CD4-positive, alpha-beta T cell treated with Interleukin-4 for 1 hour (primary cell): ENCODE results near the gene MRPL36.
"Not testable (repeated sequence)": the region's sequence is repeated elsewhere in the genome, so short reads cannot be mapped to it uniquely, and the experiment has no call there.

Experiments used
- DNase-seq, 2 donors: peaks; one replicate each; pipeline ENCODE4 v3.0.0-alpha.2; 2020 to 2022

Gene MRPL36

GRCh38 chr5:1831677-1832313 lies 32.2 kb upstream of the MRPL36 start:
- no peak for DNase-seq

GRCh38 chr5:1831257-1831656 lies 31.6 kb upstream of the MRPL36 start:
- DNase-seq, result no peak

- no peak for DNase-seq
Measured at GRCh38 chr5:1830571-1831228, 31.1 kb upstream of the MRPL36 start.

GRCh38 chr5:1827886-1828397 lies 28.3 kb upstream of the MRPL36 start:
- peak in 1 of 2 donors; percentile 16 for DNase-seq

- DNase-seq, result no peak
Measured at GRCh38 chr5:1827025-1827885, 27.6 kb upstream of the MRPL36 start.

- DNase-seq, result no peak
Measured at GRCh38 chr5:1826235-1826980, 26.8 kb upstream of the MRPL36 start.

GRCh38 chr5:1824903-1825841 lies 25.5 kb upstream of the MRPL36 start:
- no peak for DNase-seq

GRCh38 chr5:1824109-1824821 lies 24.6 kb upstream of the MRPL36 start:
- no peak for DNase-seq

- no peak for DNase-seq
Measured at GRCh38 chr5:1823381-1824034, 23.9 kb upstream of the MRPL36 start.

GRCh38 chr5:1821862-1822261 lies 22.2 kb upstream of the MRPL36 start:
- DNase-seq, result no peak

GRCh38 chr5:1820926-1821325 lies 21.3 kb upstream of the MRPL36 start:
- DNase-seq, result no peak

- no peak for DNase-seq
Measured at GRCh38 chr5:1820381-1820780, 20.7 kb upstream of the MRPL36 start.

GRCh38 chr5:1819458-1819857 lies 19.8 kb upstream of the MRPL36 start:
- DNase-seq, result no peak

- DNase-seq, result no peak
Measured at GRCh38 chr5:1818784-1819183, 19.1 kb upstream of the MRPL36 start.

- DNase-seq, result no peak
Measured at GRCh38 chr5:1817261-1818043, 17.8 kb upstream of the MRPL36 start.

- DNase-seq, result not testable (repeated sequence)
Measured at GRCh38 chr5:1816495-1817089, 17.0 kb upstream of the MRPL36 start.

GRCh38 chr5:1815881-1816292 lies 16.2 kb upstream of the MRPL36 start:
- DNase-seq, result no peak

- DNase-seq, result no peak
Measured at GRCh38 chr5:1815071-1815786, 15.6 kb upstream of the MRPL36 start.
